Progenitor cell of endocrine pancreas (in vitro differentiated cells): ENCODE results near the gene CYB561. TPM values are rescaled to one million over a fixed set of nuclear protein-coding genes. Genes with fewer than 3 reads are reported as not detected.

ENCODE experiments used
- DNase-seq: peaks from one replicate; pipeline ENCODE4 v3.0.0; 2021; ENCODE audit warnings: low spot score; ENCODE audit not compliant: unreplicated experiment
- H3K27ac Mint-ChIP-seq: 2 replicates; pipeline ENCODE4 v1.8.0; 2021; ENCODE audit warnings: mild to moderate bottlenecking, moderate library complexity, mixed read lengths
- H3K27me3 Mint-ChIP-seq: 2 replicates; pipeline ENCODE4 v1.8.0; 2021; ENCODE audit warnings: mixed read lengths
- H3K36me3 Mint-ChIP-seq: 2 replicates; pipeline ENCODE4 v1.8.0; 2022; ENCODE audit warnings: mixed read lengths; ENCODE audit not compliant: insufficient read depth
- H3K4me1 Mint-ChIP-seq: 2 replicates; pipeline ENCODE4 v1.8.0; 2021; ENCODE audit warnings: low read depth, mixed read lengths
- H3K4me3 Mint-ChIP-seq: 2 replicates; pipeline ENCODE4 v1.8.0; 2021; ENCODE audit warnings: low read depth, mild to moderate bottlenecking, moderate library complexity, mixed read lengths
- H3K9me3 Mint-ChIP-seq: 2 replicates; pipeline ENCODE4 v1.8.0; 2021; ENCODE audit warnings: low read depth, mixed read lengths
- total RNA-seq: library from RNA; stranded (reverse); gene quantifications from 2 replicates; pipeline ENCODE4 v1.2.1, GENCODE V29; 2021
- TF ChIP-seq, protein P1 (sequence below): fragments of 200-600 bp; sonication (generic); IDR thresholded peaks from one replicate; pipeline ENCODE4 v1.5.0; 2021; ENCODE audit warnings: antibody characterized with exemption, mild to moderate bottlenecking; ENCODE audit not compliant: unreplicated experiment

Gene CYB561
- total RNA-seq, 1 donor from 2014 or later = 34.5 TPM

DNA sequence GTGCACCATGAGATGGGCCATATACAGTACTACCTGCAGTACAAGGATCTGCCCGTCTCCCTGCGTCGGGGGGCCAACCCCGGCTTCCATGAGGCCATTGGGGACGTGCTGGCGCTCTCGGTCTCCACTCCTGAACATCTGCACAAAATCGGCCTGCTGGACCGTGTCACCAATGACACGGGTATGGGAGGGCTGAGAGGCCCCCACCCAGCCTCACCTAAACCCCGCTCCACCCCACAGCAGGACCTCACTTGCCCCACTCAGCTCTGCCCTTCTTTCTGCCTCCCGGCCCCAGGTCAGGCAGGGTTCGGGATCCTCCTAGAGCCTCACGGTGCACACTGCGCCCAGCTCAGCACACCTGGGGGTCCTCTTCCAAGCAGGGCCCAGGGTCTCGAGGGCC, 36.4 kb upstream of the CYB561 start:
- Mint-ChIP-seq H3K4me3 (no peak overlapping the region), H3K27me3 (peaks cover 14% of the 10 kb centered on the region), H3K27ac (no peak overlapping the region), H3K4me1 (peaks cover 4% of the 10 kb centered on the region), H3K36me3 (no peaks in the 10 kb centered on the region), H3K9me3 (no peaks in the 10 kb centered on the region)
- no peak for DNase-seq
- TF ChIP-seq, protein P1, sequence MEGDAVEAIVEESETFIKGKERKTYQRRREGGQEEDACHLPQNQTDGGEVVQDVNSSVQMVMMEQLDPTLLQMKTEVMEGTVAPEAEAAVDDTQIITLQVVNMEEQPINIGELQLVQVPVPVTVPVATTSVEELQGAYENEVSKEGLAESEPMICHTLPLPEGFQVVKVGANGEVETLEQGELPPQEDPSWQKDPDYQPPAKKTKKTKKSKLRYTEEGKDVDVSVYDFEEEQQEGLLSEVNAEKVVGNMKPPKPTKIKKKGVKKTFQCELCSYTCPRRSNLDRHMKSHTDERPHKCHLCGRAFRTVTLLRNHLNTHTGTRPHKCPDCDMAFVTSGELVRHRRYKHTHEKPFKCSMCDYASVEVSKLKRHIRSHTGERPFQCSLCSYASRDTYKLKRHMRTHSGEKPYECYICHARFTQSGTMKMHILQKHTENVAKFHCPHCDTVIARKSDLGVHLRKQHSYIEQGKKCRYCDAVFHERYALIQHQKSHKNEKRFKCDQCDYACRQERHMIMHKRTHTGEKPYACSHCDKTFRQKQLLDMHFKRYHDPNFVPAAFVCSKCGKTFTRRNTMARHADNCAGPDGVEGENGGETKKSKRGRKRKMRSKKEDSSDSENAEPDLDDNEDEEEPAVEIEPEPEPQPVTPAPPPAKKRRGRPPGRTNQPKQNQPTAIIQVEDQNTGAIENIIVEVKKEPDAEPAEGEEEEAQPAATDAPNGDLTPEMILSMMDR = no peak

DNA sequence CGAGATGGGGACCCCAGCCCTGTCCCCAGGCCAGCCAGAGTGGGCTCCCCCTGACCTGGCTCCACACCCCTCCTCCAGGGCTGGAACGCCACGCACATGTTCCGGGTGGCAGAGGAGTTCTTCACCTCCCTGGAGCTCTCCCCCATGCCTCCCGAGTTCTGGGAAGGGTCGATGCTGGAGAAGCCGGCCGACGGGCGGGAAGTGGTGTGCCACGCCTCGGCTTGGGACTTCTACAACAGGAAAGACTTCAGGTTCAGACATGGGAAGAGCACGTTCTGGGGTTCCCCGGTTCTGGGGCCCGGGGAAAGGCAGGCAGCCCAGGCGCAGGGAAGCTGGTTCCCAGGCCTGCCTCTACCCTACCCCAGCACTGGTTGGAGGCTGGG, 35.4 kb upstream of the CYB561 start:
- H3K4me3 Mint-ChIP-seq = no peak overlapping the region
- H3K27me3 Mint-ChIP-seq = peaks cover 12% of the 10 kb centered on the region
- TF ChIP-seq, protein P1 = no peak
- H3K4me1 Mint-ChIP-seq = peaks cover 5% of the 10 kb centered on the region
- DNase-seq = no peak
- no peaks in the 10 kb centered on the region for H3K36me3 Mint-ChIP-seq
- H3K9me3 Mint-ChIP-seq = no peaks in the 10 kb centered on the region
- no peak overlapping the region for H3K27ac Mint-ChIP-seq

DNA sequence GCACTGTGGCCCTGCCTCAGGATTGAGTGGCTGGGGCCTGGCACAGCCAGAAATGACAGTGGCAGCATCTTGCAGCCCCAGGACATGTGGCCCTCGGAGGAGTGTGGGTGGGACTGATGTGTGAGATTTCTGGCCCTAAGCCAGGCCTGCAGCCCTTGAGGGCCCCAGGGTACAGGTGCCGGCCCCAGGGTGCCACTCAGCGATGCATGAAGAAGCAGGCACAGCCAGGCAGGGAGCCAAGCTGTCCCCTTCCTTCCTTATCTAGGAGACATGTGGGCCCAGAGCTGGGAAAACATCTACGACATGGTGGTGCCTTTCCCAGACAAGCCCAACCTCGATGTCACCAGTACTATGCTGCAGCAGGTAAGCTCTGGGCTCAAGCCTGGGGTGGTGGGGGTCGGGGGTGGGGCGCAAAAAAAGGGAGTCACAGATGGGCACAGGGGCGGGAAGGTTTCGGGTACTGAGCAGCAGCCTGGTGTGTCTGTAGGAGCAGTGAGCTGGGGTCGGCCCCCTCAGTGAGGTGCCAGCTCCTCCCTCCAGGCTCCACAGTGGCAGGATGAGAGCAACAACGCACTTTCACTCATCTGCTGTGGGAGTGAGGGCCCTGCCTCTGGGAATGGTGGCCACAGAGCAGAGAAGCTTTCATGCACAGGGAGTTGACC, 34.9 kb upstream of the CYB561 start:
- DNase-seq = no peak
- H3K4me1 Mint-ChIP-seq = peaks cover 5% of the 10 kb centered on the region
- no peak overlapping the region for H3K4me3 Mint-ChIP-seq
- TF ChIP-seq, protein P1 = no peak
- H3K27me3 Mint-ChIP-seq = peaks cover 12% of the 10 kb centered on the region
- H3K27ac Mint-ChIP-seq = no peak overlapping the region
- H3K36me3 Mint-ChIP-seq = no peaks in the 10 kb centered on the region
- H3K9me3 Mint-ChIP-seq = no peaks in the 10 kb centered on the region

DNA sequence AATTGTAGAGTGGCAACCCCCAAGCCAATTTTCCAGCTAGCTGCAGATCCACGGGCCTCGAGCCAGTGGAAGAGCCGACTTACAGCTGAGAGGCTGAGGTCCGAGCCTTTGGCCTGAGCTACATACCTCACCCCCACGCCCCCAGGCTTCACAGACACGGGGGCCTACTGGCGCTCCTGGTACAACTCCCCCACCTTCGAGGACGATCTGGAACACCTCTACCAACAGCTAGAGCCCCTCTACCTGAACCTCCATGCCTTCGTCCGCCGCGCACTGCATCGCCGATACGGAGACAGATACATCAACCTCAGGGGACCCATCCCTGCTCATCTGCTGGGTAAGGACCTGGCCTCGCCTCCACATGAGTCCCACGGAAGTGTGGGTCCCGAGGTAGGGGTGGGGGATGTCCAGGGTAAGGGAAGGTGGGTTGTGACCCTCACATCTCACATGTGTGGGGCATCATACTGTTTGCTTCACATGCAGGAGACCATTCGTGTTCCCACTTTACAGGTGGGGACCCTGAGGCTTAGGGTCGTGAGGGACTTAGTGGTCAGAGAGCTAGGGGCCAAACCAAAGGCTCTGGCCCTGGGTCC, 34.2 kb upstream of the CYB561 start:
- H3K27ac Mint-ChIP-seq = no peak overlapping the region
- DNase-seq = no peak
- TF ChIP-seq, protein P1 = no peak
- peaks cover 17% of the 10 kb centered on the region for H3K27me3 Mint-ChIP-seq
- H3K36me3 Mint-ChIP-seq = no peaks in the 10 kb centered on the region
- H3K4me1 Mint-ChIP-seq = peaks cover 7% of the 10 kb centered on the region
- no peak overlapping the region for H3K4me3 Mint-ChIP-seq
- no peaks in the 10 kb centered on the region for H3K9me3 Mint-ChIP-seq

DNA sequence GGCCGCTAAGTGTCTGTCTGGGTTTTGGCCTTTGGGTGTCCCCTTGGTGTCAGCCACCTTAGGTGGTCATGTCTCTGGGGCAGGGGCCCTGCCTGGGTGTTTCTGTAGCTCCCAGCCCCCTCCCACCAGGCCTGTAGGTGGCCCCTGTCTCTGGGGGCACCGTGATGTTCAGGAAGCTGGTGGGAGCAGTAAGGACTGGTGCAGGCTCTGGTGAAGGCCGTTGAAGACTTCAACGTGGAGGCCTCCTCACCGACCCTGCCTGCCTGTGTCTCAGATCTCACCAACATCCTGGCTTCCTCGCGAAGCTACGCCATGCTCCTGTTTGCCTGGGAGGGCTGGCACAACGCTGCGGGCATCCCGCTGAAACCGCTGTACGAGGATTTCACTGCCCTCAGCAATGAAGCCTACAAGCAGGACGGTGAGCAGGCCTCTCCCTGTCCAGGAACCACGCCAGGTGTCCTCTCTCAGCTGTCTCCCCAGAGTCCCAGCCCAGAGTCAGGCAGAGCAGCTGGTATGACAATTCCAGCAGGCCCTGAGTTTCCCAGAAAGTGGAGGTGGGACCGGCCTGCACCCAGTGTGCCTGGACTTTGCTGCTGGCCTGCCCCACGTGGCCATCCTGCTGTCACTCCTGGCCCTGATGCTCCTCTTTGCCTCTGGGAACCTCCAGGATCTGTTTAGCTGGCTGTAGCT, 33.5 kb upstream of the CYB561 start:
- Mint-ChIP-seq H3K9me3 (no peaks in the 10 kb centered on the region), H3K4me3 (no peak overlapping the region), H3K4me1 (peaks cover 7% of the 10 kb centered on the region), H3K27ac (no peak overlapping the region), H3K36me3 (no peaks in the 10 kb centered on the region), H3K27me3 (peaks cover 22% of the 10 kb centered on the region)
- TF ChIP-seq, protein P1 = no peak
- DNase-seq = no peak
